ENCODE data around the gene KYNU. TPM values are rescaled to one million over a fixed set of nuclear protein-coding genes. Genes with fewer than 3 reads are reported as not detected.

Gene KYNU
- total RNA-seq, 1 donor from 2014 or later, result 0.26 TPM

- Mint-ChIP-seq H3K27ac (ENCODE audit: unreplicated experiment) (no peak overlapping the region), H3K27me3 (ENCODE audit: low read depth) (no peaks in the 10 kb centered on the region), H3K4me1 (no peaks in the 10 kb centered on the region), H3K9me3 (peaks cover 17% of the 10 kb centered on the region), H3K4me3 (no peak overlapping the region), H3K36me3 (ENCODE audit: low read depth) (peaks cover 6% of the 10 kb centered on the region)
- no peak for DNase-seq (ENCODE audit: low read depth, low spot score)
- no peak for TF ChIP-seq CTCF (conservative IDR thresholded peaks at IDR 0.05)
Observed at GRCh38 chr2:142951190-142952007, 73.9 kb downstream of the KYNU start.

GRCh38 chr2:142952018-142952417, 74.6 kb downstream of the KYNU start:
- Mint-ChIP-seq H3K36me3 (ENCODE audit: low read depth) (peaks cover 6% of the 10 kb centered on the region), H3K27ac (ENCODE audit: unreplicated experiment) (no peak overlapping the region)
- TF ChIP-seq CTCF (conservative IDR thresholded peaks at IDR 0.05), result no peak

GRCh38 chr2:142952793-142953494, 75.5 kb downstream of the KYNU start:
- Mint-ChIP-seq H3K9me3 (peaks cover 13% of the 10 kb centered on the region), H3K27ac (ENCODE audit: unreplicated experiment) (no peak overlapping the region), H3K27me3 (ENCODE audit: low read depth) (no peaks in the 10 kb centered on the region), H3K4me3 (no peak overlapping the region), H3K36me3 (ENCODE audit: low read depth) (peaks cover 6% of the 10 kb centered on the region), H3K4me1 (no peaks in the 10 kb centered on the region)
- DNase-seq (ENCODE audit: low read depth, low spot score), result no peak
- no peak for TF ChIP-seq CTCF (conservative IDR thresholded peaks at IDR 0.05)

More at GRCh38 chr2:142952018-142952417, 74.6 kb downstream of the KYNU start:
- no peaks in the 10 kb centered on the region for H3K27me3 Mint-ChIP-seq (ENCODE audit: low read depth)
- peaks cover 14% of the 10 kb centered on the region for H3K9me3 Mint-ChIP-seq
- H3K4me3 Mint-ChIP-seq, result no peak overlapping the region
- DNase-seq (ENCODE audit: low read depth, low spot score), result no peak
- no peaks in the 10 kb centered on the region for H3K4me1 Mint-ChIP-seq

GRCh38 chr2:142954493-142954892, 77.0 kb downstream of the KYNU start:
- DNase-seq (ENCODE audit: low read depth, low spot score), result no peak
- no peaks in the 10 kb centered on the region for H3K4me1 Mint-ChIP-seq
- TF ChIP-seq CTCF (conservative IDR thresholded peaks at IDR 0.05), result no peak
- H3K36me3 Mint-ChIP-seq (ENCODE audit: low read depth), result peaks cover 6% of the 10 kb centered on the region
- no peaks in the 10 kb centered on the region for H3K27me3 Mint-ChIP-seq (ENCODE audit: low read depth)
- H3K9me3 Mint-ChIP-seq, result peaks cover 6% of the 10 kb centered on the region
- no peak overlapping the region for H3K4me3 Mint-ChIP-seq
- no peak overlapping the region for H3K27ac Mint-ChIP-seq (ENCODE audit: unreplicated experiment)

- no peak overlapping the region for H3K27ac Mint-ChIP-seq (ENCODE audit: unreplicated experiment)
- no peak overlapping the region for H3K4me3 Mint-ChIP-seq
- DNase-seq (ENCODE audit: low read depth, low spot score), result no peak
- no peaks in the 10 kb centered on the region for H3K27me3 Mint-ChIP-seq (ENCODE audit: low read depth)
- no peak for TF ChIP-seq CTCF (conservative IDR thresholded peaks at IDR 0.05)
- H3K36me3 Mint-ChIP-seq (ENCODE audit: low read depth), result no peaks in the 10 kb centered on the region
- no peaks in the 10 kb centered on the region for H3K9me3 Mint-ChIP-seq
- H3K4me1 Mint-ChIP-seq, result no peaks in the 10 kb centered on the region
Observed at GRCh38 chr2:142957144-142957543, 79.7 kb downstream of the KYNU start.

Measured in neural crest cell (in vitro differentiated cells).